RPMI8226 (cell line): ENCODE results near the gene PKN3.

Experiments used
- DNase-seq: peaks from one replicate; pipeline ENCODE4 v3.0.0-alpha.2; 2015

Gene PKN3

DNA sequence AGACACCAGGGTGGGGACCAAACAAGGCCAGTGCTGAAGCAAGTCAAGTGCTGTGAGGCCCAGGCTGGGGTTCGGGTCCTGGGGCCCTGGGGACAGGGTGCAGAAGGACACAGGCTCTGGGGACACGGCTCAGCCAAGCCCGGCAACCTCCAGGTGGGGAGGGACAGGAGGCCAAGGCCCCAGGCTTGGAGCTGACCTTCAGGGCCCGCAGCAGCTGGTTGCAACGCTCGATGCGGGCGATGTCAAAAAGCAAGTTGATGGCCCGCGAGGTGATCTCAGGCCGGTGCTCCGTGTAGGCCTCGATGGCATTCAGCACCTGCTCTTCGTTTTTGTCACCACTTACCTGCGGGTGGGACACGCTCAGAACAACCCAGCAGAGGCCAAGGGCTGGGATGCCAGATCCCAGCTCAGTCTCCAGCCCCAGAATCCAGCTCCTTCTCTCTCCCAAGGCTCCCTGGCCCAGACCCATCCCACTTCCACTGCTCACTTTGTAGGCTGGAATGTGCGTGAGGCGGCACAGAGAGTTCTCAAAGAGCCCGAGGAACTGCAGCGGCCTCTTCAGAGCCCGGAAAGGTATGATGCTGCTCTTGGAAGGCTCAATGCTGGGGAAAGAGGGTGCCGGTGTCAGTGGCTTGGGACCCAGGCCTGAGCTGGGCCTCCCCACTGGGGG is 48.8 kb downstream of the PKN3 start:
- no peak for DNase-seq

- DNase-seq = no peak
Measured at GRCh38 chr9:128753627-128754026, 51.3 kb downstream of the PKN3 start.

GRCh38 chr9:128757602-128758001 is 55.3 kb downstream of the PKN3 start:
- DNase-seq = no peak

- DNase-seq = no peak
Measured at GRCh38 chr9:128762671-128763449, 60.6 kb downstream of the PKN3 start.

- DNase-seq = no peak
Measured at GRCh38 chr9:128764361-128764760, 62.1 kb downstream of the PKN3 start.

DNA sequence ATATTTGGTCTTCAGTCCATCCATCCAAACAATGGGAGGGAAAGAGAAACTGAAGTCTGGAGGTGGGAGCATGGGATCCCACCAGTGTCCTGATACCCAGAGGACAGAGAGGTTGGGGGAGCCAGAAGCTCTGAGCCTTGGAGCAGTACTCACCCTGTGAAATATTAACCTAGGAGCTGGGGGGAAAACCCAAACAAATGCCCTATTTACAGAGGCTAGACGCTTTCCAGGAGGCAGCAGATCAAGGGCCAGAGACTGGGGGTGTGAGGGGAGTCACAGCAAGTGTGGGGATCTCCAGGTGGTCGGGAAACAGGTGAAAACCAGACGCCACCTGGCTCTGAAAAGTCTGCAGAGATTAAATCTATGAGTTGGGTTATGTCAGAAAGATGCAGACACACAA is 63.2 kb downstream of the PKN3 start:
- no peak for DNase-seq

DNA sequence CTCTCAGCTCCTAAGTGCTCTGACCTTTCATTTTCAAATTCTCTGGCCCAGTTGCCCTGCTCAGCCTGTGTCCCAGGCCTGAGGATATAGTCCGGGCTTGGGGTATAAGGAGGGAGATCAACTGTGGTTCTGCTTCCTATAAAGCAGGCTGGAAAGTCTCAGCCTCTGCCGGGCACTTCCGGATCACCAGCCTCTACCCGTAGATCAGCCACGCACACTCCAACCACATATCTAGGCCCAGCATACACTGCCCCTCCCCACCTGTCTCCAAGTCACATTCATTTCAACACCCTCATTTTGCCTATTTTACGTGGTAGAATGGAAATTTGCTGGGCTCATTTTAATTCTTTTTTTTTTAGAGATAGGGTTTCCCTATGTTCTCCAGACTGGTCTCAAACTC is 66.3 kb downstream of the PKN3 start:
- no peak for DNase-seq
